K562 (cell line): ENCODE measurements around the gene ADGRD1. TPM values are rescaled to one million over a fixed set of nuclear protein-coding genes. Genes with fewer than 3 reads are reported as not detected.

Experiments
- ARID2 ChIP-seq: fragments of 450-650 bp; IDR thresholded peaks from 2 replicates; pipeline ENCODE4 v1.6.1; 2017; ENCODE audit warnings: antibody characterized with exemption, mild to moderate bottlenecking
- HINFP ChIP-seq: fragments of 450-650 bp; conservative IDR thresholded peaks from 2 replicates; pipeline ENCODE4 v1.6.1; 2016; ENCODE audit warnings: missing genetic modification characterization, low read depth, mild to moderate bottlenecking, control low read depth, missing compliant biosample characterization
- polyA plus RNA-seq, 8 experiments: library from polyadenylated mRNA; depleted of rRNA in 4 of 8; stranded (reverse) in 5 of 8; unstranded in 3 of 8; fragments of >200 nt; fragmentation: Nextera tagmentation in 2 of 8; fragmentation: Illumina TruSeq in 1 of 8; extraction: Ambion mirVana in 2 of 8; extraction: Trizol in 1 of 8; gene quantifications; 2 replicates each; pipeline versions ENCODE4 v1.2.1 to v1.2.3, GENCODE V29; 2011 to 2014; ENCODE audit warnings: inconsistent platforms in 1 of 8, missing spikeins in 1 of 8
- total RNA-seq, 7 experiments: library from RNA; depleted of rRNA in 6 of 7; stranded (reverse); fragments of >200 nt in 6 of 7; fragmentation: Illumina TruSeq in 2 of 7; extraction: Trizol in 2 of 7; gene quantifications; 2 replicates each; pipeline versions ENCODE4 v1.2.1 to v1.2.3, GENCODE V29; 2011 to 2021; ENCODE audit warnings: low replicate concordance in 1 of 7
- TF ChIP-seq, protein P1 (sequence below), 2 experiments: fragments of 450-650 bp; formaldehyde crosslinking in 1 of 2; IDR thresholded peaks; 2 replicates each; pipeline versions ENCODE4 v1.4.0 to v1.6.1; 2014 to 2020; ENCODE audit warnings: mild to moderate bottlenecking in 2 of 2, borderline replicate concordance in 1 of 2, low read depth in 1 of 2
- TF ChIP-seq, protein P2 (sequence below): sonication (generic); formaldehyde crosslinking; IDR thresholded peaks from 2 replicates; pipeline ENCODE4 v1.8.0; 2022; ENCODE audit warnings: missing genetic modification reagents, mild to moderate bottlenecking, moderate library complexity, borderline replicate concordance
- TF ChIP-seq, protein P3 (sequence below), 3 experiments: IDR thresholded peaks in 2 of 3; conservative IDR thresholded peaks in 1 of 3; 2 replicates each; pipeline ENCODE4 v1.5.1; 2011 to 2012; ENCODE audit warnings: low read length in 3 of 3, mild to moderate bottlenecking in 3 of 3, control low read depth in 2 of 3, improper control_type of control experiment in 1 of 3, inconsistent platforms in 1 of 3, low read depth in 1 of 3, mixed read lengths in 1 of 3, moderate library complexity in 1 of 3; ENCODE audit not compliant: insufficient read depth in 2 of 3

The ADGRD1 gene
- total and polyA plus RNA-seq, 9 of the 15 experiments (the other 6 are each of a cell fraction or from before 2014, with no cell fraction given), result 1.7 to 11.7 (median 3.3) TPM

DNA sequence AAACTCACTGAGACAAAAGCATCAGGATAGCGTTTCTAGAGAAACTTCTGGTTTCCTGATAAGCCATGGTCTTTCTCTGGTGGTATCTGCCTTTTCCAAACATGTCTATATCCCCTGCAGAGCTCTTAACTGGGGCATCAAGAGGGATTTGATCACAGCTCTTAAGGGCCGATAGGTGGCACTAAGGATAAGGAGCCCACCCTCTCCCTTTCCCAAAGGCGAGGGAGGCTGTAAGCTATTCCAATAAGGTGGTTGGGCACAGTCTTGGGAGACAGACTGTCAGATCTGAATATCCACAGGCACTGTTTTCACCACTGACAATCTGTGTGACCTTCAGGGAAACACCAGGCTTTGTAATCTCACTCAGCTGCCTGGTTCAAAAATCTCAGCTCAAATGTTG is 206.0 kb downstream of the ADGRD1 start (continued):
- TF ChIP-seq, protein P1, sequence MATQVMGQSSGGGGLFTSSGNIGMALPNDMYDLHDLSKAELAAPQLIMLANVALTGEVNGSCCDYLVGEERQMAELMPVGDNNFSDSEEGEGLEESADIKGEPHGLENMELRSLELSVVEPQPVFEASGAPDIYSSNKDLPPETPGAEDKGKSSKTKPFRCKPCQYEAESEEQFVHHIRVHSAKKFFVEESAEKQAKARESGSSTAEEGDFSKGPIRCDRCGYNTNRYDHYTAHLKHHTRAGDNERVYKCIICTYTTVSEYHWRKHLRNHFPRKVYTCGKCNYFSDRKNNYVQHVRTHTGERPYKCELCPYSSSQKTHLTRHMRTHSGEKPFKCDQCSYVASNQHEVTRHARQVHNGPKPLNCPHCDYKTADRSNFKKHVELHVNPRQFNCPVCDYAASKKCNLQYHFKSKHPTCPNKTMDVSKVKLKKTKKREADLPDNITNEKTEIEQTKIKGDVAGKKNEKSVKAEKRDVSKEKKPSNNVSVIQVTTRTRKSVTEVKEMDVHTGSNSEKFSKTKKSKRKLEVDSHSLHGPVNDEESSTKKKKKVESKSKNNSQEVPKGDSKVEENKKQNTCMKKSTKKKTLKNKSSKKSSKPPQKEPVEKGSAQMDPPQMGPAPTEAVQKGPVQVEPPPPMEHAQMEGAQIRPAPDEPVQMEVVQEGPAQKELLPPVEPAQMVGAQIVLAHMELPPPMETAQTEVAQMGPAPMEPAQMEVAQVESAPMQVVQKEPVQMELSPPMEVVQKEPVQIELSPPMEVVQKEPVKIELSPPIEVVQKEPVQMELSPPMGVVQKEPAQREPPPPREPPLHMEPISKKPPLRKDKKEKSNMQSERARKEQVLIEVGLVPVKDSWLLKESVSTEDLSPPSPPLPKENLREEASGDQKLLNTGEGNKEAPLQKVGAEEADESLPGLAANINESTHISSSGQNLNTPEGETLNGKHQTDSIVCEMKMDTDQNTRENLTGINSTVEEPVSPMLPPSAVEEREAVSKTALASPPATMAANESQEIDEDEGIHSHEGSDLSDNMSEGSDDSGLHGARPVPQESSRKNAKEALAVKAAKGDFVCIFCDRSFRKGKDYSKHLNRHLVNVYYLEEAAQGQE (IDR thresholded peaks at IDR 0.05; ENCODE audit: borderline replicate concordance), result peak; percentile 23; the same call in 1 of the 2 replicates
- TF ChIP-seq, protein P1 (CRISPR knock-in tag; IDR thresholded peaks at IDR 0.05; ENCODE audit: low read depth), result no peak
- no peak for TF ChIP-seq HINFP (tag)
- TF ChIP-seq, protein P2, sequence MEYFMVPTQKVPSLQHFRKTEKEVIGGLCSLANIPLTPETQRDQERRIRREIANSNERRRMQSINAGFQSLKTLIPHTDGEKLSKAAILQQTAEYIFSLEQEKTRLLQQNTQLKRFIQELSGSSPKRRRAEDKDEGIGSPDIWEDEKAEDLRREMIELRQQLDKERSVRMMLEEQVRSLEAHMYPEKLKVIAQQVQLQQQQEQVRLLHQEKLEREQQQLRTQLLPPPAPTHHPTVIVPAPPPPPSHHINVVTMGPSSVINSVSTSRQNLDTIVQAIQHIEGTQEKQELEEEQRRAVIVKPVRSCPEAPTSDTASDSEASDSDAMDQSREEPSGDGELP (CRISPR knock-in tag), result no peak
- no peak for TF ChIP-seq ARID2
- TF ChIP-seq, protein P3, sequence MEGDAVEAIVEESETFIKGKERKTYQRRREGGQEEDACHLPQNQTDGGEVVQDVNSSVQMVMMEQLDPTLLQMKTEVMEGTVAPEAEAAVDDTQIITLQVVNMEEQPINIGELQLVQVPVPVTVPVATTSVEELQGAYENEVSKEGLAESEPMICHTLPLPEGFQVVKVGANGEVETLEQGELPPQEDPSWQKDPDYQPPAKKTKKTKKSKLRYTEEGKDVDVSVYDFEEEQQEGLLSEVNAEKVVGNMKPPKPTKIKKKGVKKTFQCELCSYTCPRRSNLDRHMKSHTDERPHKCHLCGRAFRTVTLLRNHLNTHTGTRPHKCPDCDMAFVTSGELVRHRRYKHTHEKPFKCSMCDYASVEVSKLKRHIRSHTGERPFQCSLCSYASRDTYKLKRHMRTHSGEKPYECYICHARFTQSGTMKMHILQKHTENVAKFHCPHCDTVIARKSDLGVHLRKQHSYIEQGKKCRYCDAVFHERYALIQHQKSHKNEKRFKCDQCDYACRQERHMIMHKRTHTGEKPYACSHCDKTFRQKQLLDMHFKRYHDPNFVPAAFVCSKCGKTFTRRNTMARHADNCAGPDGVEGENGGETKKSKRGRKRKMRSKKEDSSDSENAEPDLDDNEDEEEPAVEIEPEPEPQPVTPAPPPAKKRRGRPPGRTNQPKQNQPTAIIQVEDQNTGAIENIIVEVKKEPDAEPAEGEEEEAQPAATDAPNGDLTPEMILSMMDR (IDR thresholded peaks at IDR 0.05 in 2 of 3, conservative IDR thresholded peaks at IDR 0.05 in 1 of 3; ENCODE audit: insufficient read depth in 2 of 3, low read depth in 1 of 3, low read length in 3 of 3), result peak in 1 of 3 experiments; percentile 27; a peak in 2 of 6 replicates
